ENCODE measurements around the gene TMUB2.
A peak's percentile ranks its signal among the peaks of the same experiment; 100 is the strongest.
"Not testable (repeated sequence)": the region's sequence is repeated elsewhere in the genome, so short reads cannot be mapped to it uniquely, and the experiment has no call there.

TMUB2 gene

DNA sequence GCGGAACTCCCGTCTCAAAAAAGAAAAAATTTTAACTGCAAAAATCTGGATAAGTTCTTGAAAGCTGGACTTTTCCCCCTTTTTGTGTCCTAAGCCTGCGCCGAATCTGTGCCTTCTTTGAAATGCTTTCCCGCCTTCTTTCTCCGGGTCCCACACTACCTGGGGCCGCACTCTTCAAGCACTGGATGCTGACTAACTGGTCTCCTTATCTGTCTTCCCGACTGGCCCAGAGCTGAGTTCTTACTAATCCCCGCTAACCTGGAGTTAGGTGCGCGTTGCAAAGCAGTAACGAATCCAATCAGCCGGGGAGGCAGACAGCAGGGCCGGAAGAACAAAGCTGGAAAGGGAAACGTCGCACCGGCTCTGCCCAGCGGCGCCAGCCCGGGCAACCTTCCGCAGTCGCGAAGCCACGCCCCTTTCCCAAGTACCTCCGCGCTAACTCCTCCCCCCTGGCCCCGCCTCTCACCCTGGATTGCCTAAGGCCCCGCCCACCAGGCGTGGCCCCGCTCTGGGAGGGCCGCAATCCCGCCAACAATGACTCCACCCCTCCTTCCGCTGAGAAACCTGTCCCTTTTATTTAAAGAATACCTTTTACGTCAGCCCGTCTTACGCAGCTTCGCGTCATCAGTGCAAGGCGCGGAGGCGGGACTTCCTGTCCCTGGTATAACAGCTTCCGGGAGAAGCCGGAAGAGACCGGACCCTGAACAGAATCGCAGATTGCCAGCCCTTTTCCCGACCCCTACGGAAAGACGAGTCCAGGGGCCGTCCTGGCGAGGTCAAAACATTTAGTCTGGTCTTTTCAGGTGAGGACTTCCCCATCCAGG, at the start of gene TMUB2:
TMUB2 (plus strand) TSS at position 666 of the 824 bp plus-strand sequence. CDS start 737 bp downstream, outside the sequence.
- peak; percentile 98 for DNase-seq (ENCODE audit: low read depth in 2 of 2)

DNA sequence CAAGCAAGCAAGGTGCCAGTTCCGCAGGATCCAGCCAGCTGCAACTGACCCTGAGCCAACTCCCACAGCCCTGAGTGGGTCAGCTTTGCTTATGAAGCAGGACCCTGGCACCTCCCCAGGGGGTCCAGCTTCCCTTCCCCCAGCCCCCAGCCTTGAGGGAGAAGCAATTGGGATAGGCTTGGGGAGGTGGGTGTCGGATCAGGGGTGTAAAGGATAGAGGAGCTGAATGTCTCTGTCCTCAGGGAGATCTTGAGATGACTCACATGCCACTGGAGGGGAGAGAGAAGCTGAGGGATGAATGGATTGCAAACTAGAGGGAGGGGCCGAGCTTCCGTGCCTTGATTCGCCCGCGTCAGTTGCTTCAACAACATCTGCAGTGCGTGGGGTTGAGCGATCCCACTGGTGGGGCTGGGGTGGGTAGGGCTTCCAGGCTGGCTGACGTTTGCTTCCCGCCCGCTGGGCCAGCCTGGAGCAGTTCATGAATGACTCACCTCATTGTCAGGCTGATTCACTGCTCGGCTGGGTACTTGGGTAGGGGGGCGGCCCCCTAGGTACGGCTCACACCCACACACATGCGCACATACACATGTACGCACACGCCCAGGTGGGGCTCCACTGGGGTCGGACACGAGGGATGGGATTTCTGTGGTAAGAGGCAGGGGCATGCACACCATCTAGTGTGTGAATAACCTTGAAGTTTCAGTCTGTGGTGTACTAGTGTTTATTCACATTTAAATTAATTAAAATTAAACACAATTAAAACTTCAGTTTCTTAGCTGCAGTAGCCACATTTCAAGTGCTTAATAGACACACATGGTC, 48.7 kb upstream of the TMUB2 start:
- DNase-seq (ENCODE audit: low read depth in 2 of 2): peak; percentile 68 to 70

DNA sequence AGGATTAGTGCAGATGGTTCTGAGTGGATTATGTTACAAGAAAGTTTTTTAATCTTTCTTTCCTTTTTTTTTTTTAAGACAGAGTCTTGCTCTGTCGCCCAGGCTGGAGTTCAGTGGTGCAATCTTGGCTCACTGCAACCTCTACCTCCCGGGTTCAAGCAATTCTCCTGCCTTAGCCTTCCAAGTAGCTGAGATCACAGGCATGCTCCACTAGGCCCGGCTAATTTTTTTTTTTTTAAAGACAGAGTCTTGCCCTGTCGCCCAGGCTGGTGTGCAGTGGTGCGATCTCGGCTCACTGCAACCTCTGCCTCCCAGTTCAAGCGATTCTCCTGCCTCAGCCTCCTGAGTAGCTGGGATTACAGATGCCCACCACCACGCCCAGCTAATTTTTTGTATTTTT, 42.9 kb upstream of the TMUB2 start:
- not testable (repeated sequence) for DNase-seq (ENCODE audit: low read depth in 2 of 2)

DNA sequence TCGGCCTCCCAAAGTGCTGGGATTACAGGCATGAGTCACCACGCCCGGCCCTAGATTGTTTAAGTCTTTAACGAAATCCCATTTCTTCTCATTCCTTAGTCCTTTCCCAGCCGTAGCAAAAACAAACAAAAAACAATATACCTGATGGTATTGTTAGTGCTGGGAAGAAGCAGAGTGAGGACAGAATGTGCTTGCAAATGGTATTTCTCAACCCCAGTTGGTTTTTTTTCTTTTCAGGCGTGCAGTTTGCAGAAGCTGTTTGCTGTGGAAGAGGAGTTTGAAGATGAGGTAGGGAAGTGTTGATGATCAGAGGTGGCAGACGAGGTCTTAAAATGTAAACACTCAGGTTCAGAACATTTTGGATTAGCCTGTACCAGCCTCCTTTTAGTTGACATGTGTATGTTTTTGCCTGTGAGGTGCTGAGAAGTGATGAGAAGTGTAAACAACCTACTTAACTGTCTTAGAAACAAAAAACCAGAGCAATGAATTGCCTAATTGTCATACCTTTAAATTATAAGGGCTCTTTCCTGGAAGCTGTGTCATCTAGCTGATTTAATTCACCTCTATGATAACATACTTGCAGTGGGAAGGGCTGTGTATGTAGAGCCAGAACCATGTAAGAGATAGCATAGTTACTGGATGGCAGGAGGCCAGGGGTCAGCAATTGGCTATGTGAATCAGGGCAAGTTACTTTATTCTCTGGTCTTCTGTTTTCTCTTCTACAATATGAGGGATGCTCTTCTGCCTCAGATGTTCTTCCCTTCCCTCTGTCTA, 41.6 kb upstream of the TMUB2 start:
- no peak for DNase-seq (ENCODE audit: low read depth in 2 of 2)

DNA sequence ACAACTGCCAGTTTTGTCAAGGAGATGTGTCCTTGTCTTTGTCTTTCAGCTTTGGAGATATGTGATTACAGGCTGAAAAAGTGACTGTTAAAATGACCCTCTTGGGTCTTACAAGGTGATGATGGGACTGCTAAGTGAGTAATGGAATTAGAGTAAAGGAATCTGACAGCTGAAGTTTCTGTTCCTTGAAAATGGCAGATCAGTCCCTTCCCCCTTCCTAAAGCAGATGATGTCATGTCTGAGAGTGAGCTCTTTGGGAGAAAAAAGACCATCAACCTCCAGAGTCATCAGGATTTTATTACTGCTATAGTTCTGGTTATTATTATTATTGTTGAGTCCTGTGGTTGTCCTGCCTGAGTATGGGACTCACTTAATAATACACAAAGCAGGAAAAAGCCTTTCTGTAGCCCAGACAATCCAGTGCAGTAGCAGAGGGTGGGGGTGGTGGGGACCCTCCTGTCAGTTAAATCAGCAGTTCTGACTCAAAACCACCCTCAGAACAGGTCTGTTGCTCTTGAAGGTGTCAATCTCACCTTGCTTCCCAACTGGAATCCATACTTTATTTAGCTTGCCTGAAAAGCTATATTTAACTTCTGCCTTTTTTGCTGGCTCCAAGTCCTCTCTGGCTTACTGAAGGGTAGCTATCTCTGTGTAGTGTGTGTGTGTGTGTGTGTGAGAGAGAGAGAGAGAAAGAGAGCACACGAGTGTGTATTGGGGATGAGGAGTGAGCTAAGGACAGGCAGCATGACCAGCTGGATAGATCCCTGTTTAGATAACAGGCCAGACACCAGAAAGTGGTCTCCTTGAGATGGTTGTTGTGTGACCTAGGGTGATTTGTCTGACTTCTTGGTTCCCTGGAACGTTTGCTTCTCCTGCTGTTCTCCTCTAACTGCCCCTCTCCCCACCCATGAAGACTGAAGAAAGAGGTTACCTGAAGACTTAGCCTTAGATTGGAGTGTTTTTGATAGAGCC, 40.1 kb upstream of the TMUB2 start:
- DNase-seq (ENCODE audit: low read depth in 2 of 2): no peak

DNA sequence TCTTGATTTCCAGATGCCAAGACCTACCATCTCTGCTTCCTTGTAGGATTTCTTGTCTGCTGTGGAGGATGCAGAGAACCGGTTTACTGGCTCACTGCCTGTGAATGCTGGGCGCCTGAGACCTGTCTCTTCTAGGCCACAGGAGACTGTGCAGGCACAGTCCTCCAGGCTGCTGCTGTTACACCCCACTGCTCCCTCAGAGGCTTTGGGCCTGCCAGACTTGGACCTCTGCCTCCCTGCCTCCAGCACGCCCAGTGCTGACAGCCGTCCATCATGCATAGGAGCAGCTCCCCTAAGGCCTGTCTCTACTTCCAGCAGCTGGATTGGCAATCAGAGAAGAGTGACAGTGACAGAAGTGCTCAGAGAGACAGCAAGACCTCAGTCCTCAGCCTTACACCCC, 39.0 kb upstream of the TMUB2 start:
- DNase-seq (ENCODE audit: low read depth in 2 of 2): no peak

DNA sequence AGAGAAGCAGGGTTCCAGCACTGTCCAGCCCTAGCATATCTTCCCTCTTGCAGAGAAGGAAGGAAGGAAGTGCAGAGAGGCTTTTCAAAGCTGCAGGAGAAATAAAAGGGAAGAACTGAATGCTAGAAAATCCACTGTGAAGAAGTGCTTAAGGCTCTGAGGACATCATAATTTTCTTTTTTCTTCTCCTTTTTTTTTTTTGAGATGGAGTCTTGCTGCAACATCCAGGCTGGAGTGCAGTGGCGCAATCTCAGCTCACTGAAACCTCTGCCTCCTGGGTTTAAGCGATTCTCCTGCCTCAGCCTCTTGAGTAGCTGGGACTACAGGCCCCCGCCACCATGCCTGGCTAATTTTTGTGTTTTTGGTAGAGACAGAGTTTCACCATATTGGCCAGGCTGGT, 37.7 kb upstream of the TMUB2 start:
- not testable (repeated sequence) for DNase-seq (ENCODE audit: low read depth in 2 of 2)

DNA sequence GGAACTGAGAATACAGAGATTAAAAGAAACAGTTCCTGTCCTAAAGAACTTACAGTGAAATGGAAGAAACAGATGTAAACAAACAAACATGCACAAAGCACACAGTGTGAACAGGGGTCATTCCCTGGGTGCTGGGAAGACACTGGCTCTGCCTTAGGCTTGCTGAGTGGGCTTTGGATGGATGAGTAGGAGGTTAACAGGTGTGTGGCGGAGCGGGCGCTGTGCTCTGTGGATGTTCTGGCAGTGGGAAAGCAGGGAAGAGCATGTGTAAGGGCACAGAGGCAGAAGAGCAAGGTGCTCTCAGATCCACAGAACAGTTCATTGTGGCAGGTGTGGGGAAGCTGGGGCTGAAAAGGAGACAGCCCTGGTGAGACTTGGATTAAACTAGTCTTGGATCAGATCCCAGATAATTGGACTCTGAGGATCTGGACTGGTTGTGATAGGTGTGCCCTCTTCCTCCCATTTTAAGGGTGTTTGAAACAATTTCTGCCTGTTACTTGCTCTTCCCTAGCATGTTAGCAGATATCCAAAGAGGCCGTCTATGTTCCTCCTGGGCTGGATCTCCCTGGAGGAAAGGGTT, 36.9 kb upstream of the TMUB2 start:
- no peak for DNase-seq (ENCODE audit: low read depth in 2 of 2)

DNA sequence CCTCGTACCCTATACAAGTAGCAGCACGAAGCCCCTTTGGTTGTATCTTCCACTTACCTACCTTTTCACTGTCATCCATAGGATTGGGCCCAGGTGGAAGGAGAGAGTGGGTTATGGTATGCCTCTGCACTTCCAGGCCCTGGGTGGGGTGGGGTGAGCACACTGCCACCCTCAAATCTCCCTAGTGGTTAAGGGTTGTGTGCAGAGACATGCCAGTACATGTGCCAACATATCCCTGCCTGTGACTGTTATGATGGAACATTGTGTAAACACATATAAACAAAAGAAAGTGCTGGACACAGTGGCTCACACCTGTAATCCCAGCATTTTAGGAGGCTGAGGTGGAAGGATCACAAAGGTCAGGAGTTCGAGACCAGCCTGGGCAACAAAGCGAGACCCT, 33.9 kb upstream of the TMUB2 start:
- no peak for DNase-seq (ENCODE audit: low read depth in 2 of 2)

DNA sequence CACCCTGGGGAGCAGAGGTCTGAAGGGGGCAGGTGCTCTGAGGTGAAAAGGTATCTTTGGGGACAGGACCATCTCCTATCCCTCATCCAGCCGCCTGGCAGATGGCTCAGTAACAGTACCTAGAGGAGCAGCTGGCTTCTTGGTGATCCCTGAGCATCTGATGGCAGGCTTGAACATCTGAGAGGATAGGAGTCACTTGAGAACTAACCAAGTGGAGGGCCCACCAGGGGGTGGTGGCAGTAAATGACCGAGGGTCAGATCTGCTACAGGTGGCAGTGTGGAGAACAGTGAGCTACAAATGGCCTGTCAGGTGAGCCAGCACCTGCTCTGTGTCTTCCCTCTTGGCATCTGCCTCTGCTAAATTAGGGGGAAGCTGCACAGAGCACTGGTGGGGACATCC, 31.3 kb upstream of the TMUB2 start:
- no peak for DNase-seq (ENCODE audit: low read depth in 2 of 2)

DNA sequence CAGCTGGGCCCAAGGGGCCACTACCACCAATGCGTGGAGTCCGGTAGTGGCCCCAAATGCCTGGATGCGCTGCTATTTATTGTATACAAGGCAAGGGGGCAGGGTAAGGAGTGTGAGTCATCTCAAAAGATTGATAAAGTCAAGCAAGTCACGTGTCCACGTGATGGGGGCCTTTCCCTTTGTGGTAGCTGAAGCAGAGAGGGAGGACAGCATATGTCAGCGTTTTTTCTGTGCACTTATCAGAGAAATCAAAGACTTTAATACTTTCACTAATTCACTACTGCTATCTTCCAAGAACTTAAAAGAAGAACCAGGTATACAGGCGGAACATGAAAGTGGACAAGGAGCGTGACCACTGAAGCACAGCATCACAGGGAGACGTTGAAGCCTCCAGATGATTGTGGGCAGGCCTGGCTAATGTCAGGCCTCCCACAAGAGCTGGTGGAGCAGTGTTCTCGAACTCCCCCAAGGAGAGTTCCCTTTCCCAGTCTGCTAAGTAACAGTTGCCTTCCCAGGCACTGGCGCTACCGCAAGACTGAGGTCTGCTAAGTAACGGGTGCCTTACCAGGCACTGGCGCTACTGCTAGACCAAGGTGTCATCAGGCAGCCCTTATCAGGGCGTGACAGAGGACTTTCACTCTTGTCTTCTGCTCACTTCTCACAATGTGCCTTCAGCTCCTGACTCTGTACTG, 27.1 kb upstream of the TMUB2 start:
- peak in 1 of 2 donors; percentile 28 for DNase-seq (ENCODE audit: low read depth in 2 of 2)

DNA sequence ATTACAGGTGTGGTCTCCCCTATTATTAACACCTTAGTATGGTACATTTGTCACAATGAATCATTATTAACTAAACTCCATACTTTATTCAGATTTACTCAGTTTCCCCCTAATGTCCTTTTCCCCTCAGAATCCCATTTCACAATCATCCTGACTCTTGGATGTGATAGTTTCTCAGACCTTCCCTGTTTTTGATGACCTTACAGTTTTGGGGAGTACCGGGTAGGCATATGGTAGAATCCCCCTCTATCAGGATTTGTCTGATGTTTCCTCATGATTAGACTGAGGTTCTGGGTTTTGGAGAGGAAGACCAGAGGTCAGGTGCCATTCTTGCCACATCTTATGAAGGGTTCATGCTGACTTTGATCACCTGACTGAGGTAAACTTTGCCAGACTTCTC, 22.3 kb upstream of the TMUB2 start:
- DNase-seq (ENCODE audit: low read depth in 2 of 2): no peak

DNA sequence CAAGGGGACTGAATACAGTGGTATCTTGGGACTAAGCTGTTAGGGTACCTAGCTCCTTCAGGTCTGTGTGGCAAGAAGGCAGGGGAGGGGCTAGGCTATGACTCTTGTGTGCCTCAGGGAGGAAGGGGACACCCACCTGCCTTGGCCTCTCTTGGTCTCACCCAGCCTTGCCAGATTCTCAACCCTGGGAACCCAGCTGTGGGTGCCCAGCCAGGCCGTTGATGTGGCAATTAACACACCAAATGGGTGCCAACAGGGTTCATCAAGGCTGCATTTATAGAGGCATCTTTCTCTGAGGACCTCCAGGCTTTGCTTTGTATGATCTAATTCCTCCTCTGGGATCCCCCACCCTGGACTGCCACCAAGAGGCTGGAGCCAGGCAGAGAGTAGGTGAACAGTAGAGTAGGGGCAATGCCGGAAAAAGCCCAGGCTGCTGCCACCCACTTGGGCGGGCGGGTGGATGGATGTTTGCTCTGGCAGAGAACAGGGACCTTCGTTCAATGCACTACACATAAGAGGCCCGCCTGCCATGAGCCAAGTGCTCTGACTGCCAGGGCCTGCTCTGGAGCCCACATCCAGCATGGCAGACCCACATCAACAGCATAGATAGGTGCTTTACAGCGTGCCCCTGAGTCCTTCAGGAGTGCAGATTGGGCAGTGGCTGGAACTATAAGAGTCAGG, 19.5 kb upstream of the TMUB2 start:
- no peak for DNase-seq (ENCODE audit: low read depth in 2 of 2)

DNA sequence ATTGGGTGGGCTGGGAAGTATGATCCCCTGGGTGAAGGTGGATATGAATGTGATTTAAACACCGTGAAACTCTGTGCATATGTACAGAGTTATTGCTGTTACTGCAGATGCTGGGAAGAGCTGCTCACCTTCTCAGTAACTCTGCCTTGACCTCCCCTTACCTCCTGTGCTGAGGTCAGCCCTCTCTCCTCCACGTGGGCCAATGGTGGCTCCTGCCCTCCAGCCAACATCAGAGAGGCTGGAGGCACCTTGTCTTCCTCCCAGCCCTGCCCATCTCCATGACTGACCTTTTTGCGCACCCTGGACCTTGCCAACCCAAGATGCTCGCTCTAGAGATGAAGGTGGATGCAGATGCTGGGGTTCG, 16.7 kb upstream of the TMUB2 start:
- DNase-seq (ENCODE audit: low read depth in 2 of 2): no peak

DNA sequence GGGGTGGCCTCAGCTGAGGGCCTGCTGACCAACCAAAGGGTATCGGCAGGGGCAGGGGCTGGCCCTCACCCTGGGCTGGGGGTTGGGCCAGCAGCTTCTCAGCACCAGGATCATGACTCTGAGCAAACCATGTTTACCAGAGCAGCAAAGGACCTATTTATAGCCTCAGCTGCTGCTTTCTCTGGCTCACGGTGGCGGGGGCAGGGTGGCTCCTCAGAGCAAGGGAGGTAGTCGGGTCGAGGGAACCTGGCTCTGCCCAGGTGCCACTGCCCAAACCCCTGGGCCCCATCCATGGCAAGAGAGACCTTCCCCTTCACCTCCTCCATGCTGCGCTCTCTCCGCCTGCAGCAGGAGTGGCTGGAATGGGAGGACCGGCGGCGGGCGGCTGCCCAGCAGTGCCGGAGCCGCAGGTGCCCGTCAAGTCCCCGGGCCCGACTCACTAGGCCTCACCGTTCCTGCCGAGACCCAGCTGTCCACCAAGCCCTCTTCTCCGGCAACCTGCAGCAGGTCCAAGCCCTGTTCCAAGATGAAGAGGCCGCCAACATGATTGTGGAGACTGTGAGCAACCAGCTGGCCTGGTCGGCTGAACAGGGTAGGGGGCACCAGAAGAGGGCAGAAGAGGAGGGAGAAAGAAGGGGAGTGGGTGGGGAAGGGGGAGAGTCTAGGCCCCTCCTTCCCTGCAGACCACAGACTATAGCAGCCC, 16.1 kb upstream of the TMUB2 start, which contains the start of gene ASB16:
ASB16 (plus strand) TSS at position 206 of the 703 bp plus-strand sequence; CDS start at position 292, 86 bp downstream.
- no peak for DNase-seq (ENCODE audit: low read depth in 2 of 2)

DNA sequence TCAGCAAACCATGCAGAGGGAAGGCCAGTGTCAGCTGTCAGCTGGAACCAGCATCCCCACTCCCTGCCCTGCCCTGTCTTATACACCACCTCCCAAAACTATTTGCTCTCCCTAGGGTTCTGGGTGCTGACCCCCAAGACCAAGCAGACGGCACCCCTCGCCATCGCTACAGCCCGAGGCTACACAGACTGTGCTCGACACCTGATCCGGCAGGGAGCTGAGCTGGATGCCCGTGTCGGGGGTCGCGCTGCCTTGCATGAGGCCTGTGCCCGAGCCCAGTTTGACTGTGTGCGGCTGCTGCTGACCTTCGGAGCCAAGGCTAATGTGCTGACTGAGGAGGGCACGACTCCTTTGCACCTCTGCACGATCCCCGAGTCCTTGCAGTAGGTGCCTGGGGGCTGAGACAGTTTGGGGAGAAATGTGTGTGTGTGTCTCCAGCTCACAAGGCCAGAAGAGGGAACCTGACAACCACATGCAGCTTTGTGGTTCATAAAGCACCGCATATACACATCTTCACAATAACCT, 14.8 kb upstream of the TMUB2 start:
- no peak for DNase-seq (ENCODE audit: low read depth in 2 of 2)

DNA sequence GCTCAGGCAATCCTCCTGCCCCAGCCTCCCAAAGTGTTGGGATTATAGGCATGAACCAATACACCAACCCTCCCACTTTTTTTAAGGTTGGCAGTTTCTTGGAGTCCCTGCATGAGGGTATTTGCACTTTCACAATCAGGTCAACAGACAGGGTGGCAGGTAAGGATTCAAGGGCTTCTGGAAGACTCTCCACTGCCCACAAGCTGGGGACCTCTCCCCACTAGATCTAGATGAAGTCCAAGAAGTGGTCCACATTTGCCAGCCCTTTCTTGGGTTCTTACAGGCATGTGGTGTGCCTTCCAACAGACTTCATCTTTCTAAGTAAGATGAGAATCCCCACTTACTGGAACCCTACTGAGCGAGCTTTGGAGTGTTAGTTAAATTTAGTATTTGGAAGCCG, 12.3 kb upstream of the TMUB2 start:
- DNase-seq (ENCODE audit: low read depth in 2 of 2): no peak

DNA sequence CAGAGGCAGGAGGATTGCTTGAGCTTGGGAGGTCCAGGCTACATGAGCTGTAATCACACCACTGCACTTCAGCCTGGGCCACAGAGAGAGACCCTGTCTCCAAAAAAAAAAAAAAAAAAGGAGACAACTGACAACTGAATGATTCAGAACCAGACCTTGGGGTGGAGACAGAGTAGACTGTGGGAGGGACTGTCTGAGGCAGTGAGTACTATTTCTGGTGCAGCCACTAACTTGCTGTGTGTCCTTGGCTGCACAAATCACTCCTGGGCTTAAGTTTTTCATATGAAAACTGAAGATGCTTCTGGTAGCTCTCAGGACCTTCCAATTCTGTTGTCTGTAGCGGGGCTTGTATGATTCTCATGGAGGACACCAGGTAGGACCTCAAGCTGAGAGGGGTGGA, 10.5 kb upstream of the TMUB2 start:
- no peak for DNase-seq (ENCODE audit: low read depth in 2 of 2)
